Head of caudate nucleus (tissue), 42 donors: ENCODE data around the gene PROK2.

Source experiments
- DNase-seq, 42 donors: peaks; one replicate each; pipeline versions ENCODE4 v3.0.0 to v3.0.0-alpha.2; 2020 to 2021; ENCODE audit warnings: mixed read lengths in 7 of 42
- intact Hi-C: fragments of 100-400 bp; cut with DNase I; formaldehyde crosslinking; loops from one replicate; pipeline ENCODE4 v1.15.0; 2022

PROK2 gene

GRCh38 chr3:71752831-71753700 lies 31.9 kb downstream of the PROK2 start:
- DNase-seq = peak in 16 of 42 donors; percentile 12 to 49 (median 24)
- intact Hi-C loops = no loop called here

DNA sequence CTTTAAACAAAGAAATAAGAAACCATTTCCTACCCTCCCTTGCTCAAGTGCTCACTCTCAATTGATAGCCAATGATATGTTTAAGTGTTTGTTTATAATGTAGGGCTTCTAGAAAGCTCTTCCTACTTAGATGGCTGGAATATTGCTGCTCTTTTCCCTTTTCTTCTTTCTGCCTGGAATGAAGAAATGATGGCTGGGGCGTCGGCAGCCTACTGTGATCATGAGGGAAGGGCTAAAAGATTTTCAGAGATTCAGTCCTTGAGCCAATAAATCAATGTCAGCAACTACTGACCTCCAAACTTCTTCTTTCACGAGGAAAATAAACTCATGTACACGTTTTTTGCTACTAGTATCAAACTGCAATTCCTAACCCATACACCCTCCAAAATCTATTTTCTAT lies 33.3 kb downstream of the PROK2 start:
- intact Hi-C loops = no loop called here
- no peak for DNase-seq

DNA sequence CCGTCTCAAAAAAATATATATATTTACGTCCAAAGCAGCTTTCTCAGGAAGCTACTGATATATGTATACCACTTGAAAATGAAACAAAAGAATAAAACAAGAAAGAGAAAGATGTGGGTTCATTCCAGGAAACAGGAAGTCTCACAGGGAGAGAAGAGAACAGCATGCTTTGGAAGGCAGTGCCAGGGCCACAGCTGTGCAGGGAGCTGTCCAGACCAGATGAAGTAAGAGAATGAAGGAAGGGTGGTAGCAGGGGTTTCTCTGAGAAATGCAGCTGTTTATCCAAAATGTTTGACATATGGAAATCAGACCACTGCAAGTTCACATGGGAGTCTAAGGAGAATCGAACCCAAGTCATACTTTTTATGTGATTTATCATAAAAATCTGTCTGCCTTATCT lies 40.2 kb downstream of the PROK2 start:
- no peak for DNase-seq
- intact Hi-C loops = no loop called here

- intact Hi-C loops = no loop called here
These were observed 42.3 kb downstream of the PROK2 start for GRCh38 chr3:71742621-71743020.

DNA sequence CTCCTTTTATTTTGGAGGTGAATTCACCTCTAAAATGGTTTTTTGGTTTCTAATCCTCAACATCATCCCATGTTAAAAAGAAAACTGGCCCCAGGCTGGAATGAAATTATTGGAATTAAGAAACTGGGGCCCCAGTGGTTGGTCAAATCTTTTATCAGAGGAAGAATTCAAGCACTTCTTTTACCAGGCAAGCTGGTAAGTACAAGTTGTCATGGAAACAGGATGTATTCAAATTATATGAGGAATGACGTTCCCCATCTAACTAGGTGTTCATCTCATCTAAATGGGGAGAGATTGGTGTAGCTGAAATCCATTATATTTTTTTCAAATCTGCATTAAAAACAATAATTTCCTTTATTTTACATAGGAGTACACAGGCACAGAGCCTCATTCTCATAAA lies 50.1 kb downstream of the PROK2 start:
- intact Hi-C loops = no loop called here
- DNase-seq = no peak

More at GRCh38 chr3:71742621-71743020, 42.3 kb downstream of the PROK2 start:
- no peak for DNase-seq

DNA sequence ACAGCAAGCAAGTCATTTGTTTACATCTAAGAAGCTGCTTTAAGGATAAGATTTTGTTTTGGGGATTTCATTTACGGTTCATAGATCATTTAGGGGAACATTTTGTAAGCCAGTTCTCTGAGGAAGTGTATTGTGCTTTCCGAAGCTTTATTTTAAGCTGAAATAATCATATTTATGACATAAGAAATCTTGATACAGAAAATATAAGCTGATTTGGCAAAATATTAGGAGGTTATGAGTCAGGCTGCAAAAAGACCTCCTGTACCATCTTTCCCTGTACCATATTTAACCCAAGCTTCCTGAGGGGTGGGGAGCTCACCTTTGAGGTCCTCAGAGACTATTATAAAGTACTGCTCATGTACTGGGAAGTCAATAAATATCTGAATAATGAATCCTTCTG lies 51.6 kb downstream of the PROK2 start:
- DNase-seq = no peak
- intact Hi-C loops = no loop called here

GRCh38 chr3:71732637-71733036 lies 52.3 kb downstream of the PROK2 start:
- intact Hi-C loops = no loop called here
- DNase-seq = no peak

GRCh38 chr3:71728632-71729342 lies 56.2 kb downstream of the PROK2 start:
- DNase-seq = peak; percentile 36 to 96 (median 72)

GRCh38 chr3:71726146-71726545 lies 58.8 kb downstream of the PROK2 start:
- DNase-seq = no peak
- intact Hi-C loops = no loop called here

More at GRCh38 chr3:71728632-71729342, 56.2 kb downstream of the PROK2 start:
- intact Hi-C loops = no loop called here

- peak in 32 of 42 donors; percentile 7 to 70 (median 36) for DNase-seq
These were observed 59.5 kb downstream of the PROK2 start, which contains the start of gene EIF4E3 for GRCh38 chr3:71725271-71725991. Gene EIF4E3 (minus strand): TSS chr3:71725402. CDS start chr3:71725367, 35 bp downstream.

DNA sequence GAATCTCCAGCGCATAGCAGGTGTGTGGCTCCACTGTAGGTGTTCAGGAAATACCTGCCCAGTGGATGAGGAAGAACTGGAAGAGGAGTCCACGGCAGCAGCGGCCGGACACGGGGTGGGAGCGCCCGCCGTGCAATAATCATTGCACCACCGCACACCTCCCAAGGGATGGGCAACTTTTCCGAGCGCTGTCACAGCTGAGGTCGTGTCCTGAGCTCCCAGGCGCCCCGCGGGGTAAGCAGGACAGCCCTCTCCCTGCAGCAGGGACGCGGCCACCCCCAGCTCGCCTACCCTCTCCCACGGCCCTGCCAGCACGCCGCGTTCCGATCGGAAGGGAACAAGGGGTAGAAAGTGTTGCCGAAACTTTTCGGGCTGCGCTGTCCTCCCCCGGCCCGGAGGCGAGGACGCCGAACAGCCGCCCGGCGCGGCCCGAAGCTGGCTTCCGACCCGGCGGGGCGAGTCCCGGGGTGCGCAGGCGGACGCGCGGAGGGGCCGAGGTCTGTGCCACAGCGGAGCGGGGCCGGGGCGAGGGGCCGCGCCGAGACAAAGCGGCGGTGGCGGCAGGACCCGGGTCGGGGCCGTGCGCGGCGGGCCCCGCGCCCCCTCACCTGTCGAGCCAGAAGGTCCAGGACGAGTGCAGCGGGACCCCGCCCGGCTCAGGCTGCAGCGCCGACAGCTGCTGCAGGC lies 60.2 kb downstream of the PROK2 start:
- intact Hi-C loops = no loop called here
- DNase-seq = peak in 35 of 42 donors; percentile 23 to 69 (median 46)

More at GRCh38 chr3:71725271-71725991, 59.5 kb downstream of the PROK2 start, which contains the start of gene EIF4E3:
- intact Hi-C loops = no loop called here

DNA sequence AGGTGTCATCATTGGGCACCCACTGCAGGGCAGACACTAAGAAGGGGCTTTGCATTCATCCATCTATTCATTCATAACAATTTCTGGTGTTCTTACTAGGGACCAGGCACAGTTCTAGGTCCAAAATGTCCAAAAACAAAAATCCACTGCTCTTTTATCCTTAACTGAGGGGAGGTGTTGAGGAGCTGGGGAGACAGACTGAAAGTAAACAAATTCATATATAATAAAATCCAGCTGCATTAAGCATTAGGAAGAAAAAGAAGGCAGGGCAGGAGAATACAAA lies 60.8 kb downstream of the PROK2 start:
- intact Hi-C loops = no loop called here
- no peak for DNase-seq

GRCh38 chr3:71723452-71724170 lies 61.3 kb downstream of the PROK2 start:
- intact Hi-C loops = no loop called here
- DNase-seq = no peak

- intact Hi-C loops = no loop called here
- DNase-seq = peak in 1 of 42 donors; percentile 28
These were observed 62.3 kb downstream of the PROK2 start for GRCh38 chr3:71722693-71723092.
